Mammary epithelial cell (primary cell): ENCODE measurements around the gene PDCL2.

Experiments used
- CTCF ChIP-seq, 2 donors: IDR thresholded peaks in 1 of 2; conservative IDR thresholded peaks in 1 of 2; 2 replicates each; pipeline ENCODE4 v1.5.1; 2011 to 2012; ENCODE audit warnings: inconsistent platforms in 2 of 2, low read length in 2 of 2, mild to moderate bottlenecking in 2 of 2, control low read depth in 1 of 2, low read depth in 1 of 2; ENCODE audit not compliant: insufficient read depth in 1 of 2; ENCODE audit errors: extremely low read depth in 1 of 2
- EZH2 ChIP-seq: IDR thresholded peaks from 2 replicates; pipeline ENCODE4 v1.6.1; 2012; ENCODE audit warnings: low read length, inconsistent platforms, borderline replicate concordance

GRCh38 chr4:55625835-55626234, 33.8 kb upstream of the PDCL2 start:
- TF ChIP-seq CTCF (conservative IDR thresholded peaks at IDR 0.05 in 1 of 2, IDR thresholded peaks at IDR 0.05 in 1 of 2; ENCODE audit: extremely low read depth in 1 of 2, insufficient read depth in 1 of 2, low read depth in 1 of 2, low read length in 2 of 2) (no peak), EZH2 (no peak)
